ENCODE data around the gene UTP4. TPM values are rescaled to one million over a fixed set of nuclear protein-coding genes. Genes with fewer than 3 reads are reported as not detected.

The UTP4 gene
- total RNA-seq, 6 donors from 2014 or later: 10.9 to 38.8 (median 28.4) TPM

GRCh38 chr16:69195369-69196029 is 63.0 kb downstream of the UTP4 start:
- no peak overlapping the region for H3K4me3 ChIP-seq
- H3K4me1 ChIP-seq: peaks cover 10 to 39% (median 33%) of the 10 kb centered on the region in 4 donors
- TF ChIP-seq CTCF (IDR thresholded peaks at IDR 0.05) (no peak), POLR2A (IDR thresholded peaks at IDR 0.05) (no peak), EP300 (IDR thresholded peaks at IDR 0.05) (no peak), POLR2AphosphoS5 (IDR thresholded peaks at IDR 0.05) (no peak)
- no peaks in the 10 kb centered on the region for H3K9me3 ChIP-seq
- no peak for ATAC-seq (ENCODE audit: low FRiP score in 2 of 2)
- no peak overlapping the region for H3K27ac ChIP-seq
- 63 to 81% methylated on average over 4 of the region's 4 CpGs for WGBS, 2 donors
- H3K27me3 ChIP-seq: no peaks in the 10 kb centered on the region
- no peak for DNase-seq
- H3K36me3 ChIP-seq: no peaks in the 10 kb centered on the region

DNA sequence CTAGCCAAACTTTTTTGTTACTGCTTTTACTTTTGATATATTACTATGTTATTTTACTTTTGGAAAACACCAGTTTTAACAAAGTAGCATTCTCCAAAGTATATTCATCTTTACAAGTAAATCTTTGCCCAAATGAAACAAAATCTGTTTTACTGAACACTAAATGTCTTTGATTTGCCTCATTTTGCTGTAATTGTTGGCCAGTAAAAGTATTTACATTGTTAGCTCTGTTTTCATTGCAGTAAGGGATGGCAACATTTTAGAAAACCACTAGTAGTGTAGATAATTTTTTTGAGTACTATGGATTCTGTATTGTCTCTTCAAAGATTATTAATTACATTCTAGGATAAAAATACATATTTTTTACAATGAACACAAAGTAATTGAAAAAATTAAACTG is 65.1 kb downstream of the UTP4 start:
- Histone ChIP-seq H3K9me3 (no peaks in the 10 kb centered on the region), H3K27me3 (no peaks in the 10 kb centered on the region), H3K4me3 (no peak overlapping the region), H3K27ac (no peak overlapping the region), H3K36me3 (no peaks in the 10 kb centered on the region), H3K4me1 (peaks cover 4 to 40% (median 28%) of the 10 kb centered on the region in 4 donors)
- no peak for DNase-seq
- ATAC-seq (ENCODE audit: low FRiP score in 2 of 2): no peak
- TF ChIP-seq POLR2A (IDR thresholded peaks at IDR 0.05) (no peak), POLR2AphosphoS5 (IDR thresholded peaks at IDR 0.05) (no peak), CTCF (IDR thresholded peaks at IDR 0.05) (no peak), EP300 (IDR thresholded peaks at IDR 0.05) (no peak)

DNA sequence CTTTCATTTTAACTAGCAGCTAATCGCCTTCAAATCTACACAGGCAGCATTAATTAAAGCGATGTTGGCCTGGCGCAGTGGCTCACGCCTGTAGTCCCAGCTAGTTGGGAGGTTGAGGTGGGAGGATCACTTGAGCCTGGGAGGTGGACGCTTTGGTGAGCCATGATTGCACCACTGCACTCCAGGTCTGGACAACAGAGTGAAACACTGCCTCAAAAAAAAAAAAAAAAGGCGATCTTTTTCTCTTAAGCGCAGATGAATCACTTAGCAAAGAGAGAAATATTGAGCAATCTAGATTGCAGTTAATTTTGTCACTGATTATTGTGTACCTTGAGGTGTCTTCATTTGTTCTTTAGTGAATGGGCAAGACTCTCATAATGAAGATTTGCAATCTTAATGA is 66.9 kb downstream of the UTP4 start:
- no peak overlapping the region for H3K4me3 ChIP-seq
- DNase-seq: peak in 1 of 2 donors; percentile 71
- no peak for TF ChIP-seq POLR2A (IDR thresholded peaks at IDR 0.05)
- no peak for TF ChIP-seq EP300 (IDR thresholded peaks at IDR 0.05)
- TF ChIP-seq POLR2AphosphoS5 (IDR thresholded peaks at IDR 0.05): no peak
- no peak for TF ChIP-seq CTCF (IDR thresholded peaks at IDR 0.05)
- H3K9me3 ChIP-seq: no peaks in the 10 kb centered on the region
- no peak overlapping the region for H3K27ac ChIP-seq
- 66 to 86% methylated on average over 7 of the region's 7 CpGs for WGBS, 2 donors
- peaks cover 7 to 36% (median 27%) of the 10 kb centered on the region in 4 donors for H3K4me1 ChIP-seq
- H3K27me3 ChIP-seq: no peaks in the 10 kb centered on the region
- ATAC-seq (ENCODE audit: low FRiP score in 2 of 2): peak in 1 of 2 donors; percentile 82
- no peaks in the 10 kb centered on the region for H3K36me3 ChIP-seq

DNA sequence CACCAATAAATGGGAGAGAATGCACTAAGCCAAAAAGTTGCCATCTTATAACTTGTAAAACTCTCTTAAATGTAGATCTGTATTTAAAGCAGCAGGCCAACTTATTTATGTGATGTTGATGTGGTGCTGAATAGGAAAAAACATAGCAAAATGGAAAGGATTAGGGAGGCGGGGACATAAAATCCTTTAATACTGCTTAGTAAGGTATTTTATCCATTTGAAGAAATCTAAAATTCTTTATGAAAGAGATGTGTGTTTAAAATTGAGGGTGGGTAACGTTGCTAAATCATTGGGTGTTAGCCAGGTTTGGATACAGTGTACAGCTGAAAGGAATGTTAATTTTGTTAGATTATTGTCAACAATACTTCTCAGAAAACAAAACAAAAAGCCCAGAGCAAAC is 68.8 kb downstream of the UTP4 start:
- DNase-seq (no peak), ATAC-seq (ENCODE audit: low FRiP score in 2 of 2) (no peak)
- Histone ChIP-seq H3K36me3 (no peaks in the 10 kb centered on the region), H3K9me3 (no peaks in the 10 kb centered on the region), H3K27ac (peak overlapping the region in 1 of 4 donors; percentile 37), H3K27me3 (no peaks in the 10 kb centered on the region), H3K4me1 (peaks cover 21 to 43% (median 28%) of the 10 kb centered on the region in 4 donors), H3K4me3 (no peak overlapping the region)
- 56 to 69% methylated on average over 2 of the region's 2 CpGs for WGBS, 2 donors
- TF ChIP-seq CTCF (IDR thresholded peaks at IDR 0.05) (no peak), POLR2A (IDR thresholded peaks at IDR 0.05) (no peak), POLR2AphosphoS5 (IDR thresholded peaks at IDR 0.05) (no peak), EP300 (IDR thresholded peaks at IDR 0.05) (no peak)

DNA sequence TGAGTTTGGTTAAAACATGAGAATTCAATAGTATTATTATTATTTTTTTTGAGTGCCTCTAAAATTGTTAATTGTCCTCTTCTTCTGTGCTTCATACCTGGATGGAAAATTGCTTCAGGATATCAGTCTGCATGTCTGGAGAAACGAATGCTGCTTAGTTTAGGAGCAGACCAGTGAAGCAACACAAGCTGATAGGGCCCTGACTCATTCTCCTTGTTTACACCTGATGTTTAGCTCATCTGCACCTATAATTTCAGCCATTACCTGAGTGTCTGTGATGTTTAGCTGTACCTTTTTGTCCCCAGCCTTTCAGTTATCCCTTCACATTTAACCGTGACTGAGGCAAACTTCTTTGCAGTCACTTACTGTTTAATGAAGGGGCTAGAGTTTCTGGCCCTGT is 69.3 kb downstream of the UTP4 start:
- TF ChIP-seq POLR2AphosphoS5 (IDR thresholded peaks at IDR 0.05) (no peak), CTCF (IDR thresholded peaks at IDR 0.05) (no peak), POLR2A (IDR thresholded peaks at IDR 0.05) (no peak), EP300 (IDR thresholded peaks at IDR 0.05) (no peak)
- Histone ChIP-seq H3K9me3 (no peaks in the 10 kb centered on the region), H3K4me1 (peaks cover 21 to 42% (median 28%) of the 10 kb centered on the region in 4 donors), H3K27ac (peak overlapping the region in 2 of 4 donors; percentile 21 to 37), H3K36me3 (no peaks in the 10 kb centered on the region), H3K4me3 (no peak overlapping the region), H3K27me3 (no peaks in the 10 kb centered on the region)
- DNase-seq (no peak), ATAC-seq (ENCODE audit: low FRiP score in 2 of 2) (no peak)
- 57 to 59% methylated on average over 2 of the region's 2 CpGs for WGBS, 2 donors
